Activated CD8-positive, alpha-beta T cell treated with anti-CD3 and anti-CD28 coated beads, Interleukin-2, amount 10 ng/mL, durations not matched to agents 7 days and 5 days (primary cell): Measurements from ENCODE around the gene WNT7A. TPM values are rescaled to one million over a fixed set of nuclear protein-coding genes. Genes with fewer than 3 reads are reported as not detected.
"Not testable (repeated sequence)": the region's sequence is repeated elsewhere in the genome, so short reads cannot be mapped to it uniquely, and the experiment has no call there.

Source experiments
- ATAC-seq: fragments of 150-1000 bp; cut with Tn5 transposase; one replicate; pipeline ENCODE4 v1.10.0; 2021; ENCODE audit warnings: moderate library complexity
- CTCF ChIA-PET: fragments of 350-600 bp; sonication (Branson Sonifier 250); formaldehyde crosslinking; loops from one replicate; lab custom pipeline; 2021; ENCODE audit warnings: antibody characterized with exemption; lab: Charles Lee
- POLR2A ChIA-PET: fragments of 350-600 bp; sonication (Branson Sonifier 250); formaldehyde crosslinking; loops from one replicate; lab custom pipeline; 2021; ENCODE audit warnings: antibody characterized with exemption; lab: Charles Lee
- DNase-seq: peaks from one replicate; pipeline ENCODE4 v3.0.0-alpha.2; 2020
- H3K27ac Mint-ChIP-seq: one replicate; pipeline ENCODE4 v1.8.0; 2021; ENCODE audit warnings: mild to moderate bottlenecking, mixed read lengths
- H3K27me3 Mint-ChIP-seq: one replicate; pipeline ENCODE4 v1.8.0; 2021; ENCODE audit warnings: low read depth, mixed read lengths
- H3K36me3 Mint-ChIP-seq: one replicate; pipeline ENCODE4 v1.8.0; 2021; ENCODE audit warnings: low read depth, mixed read lengths
- H3K4me1 Mint-ChIP-seq: one replicate; pipeline ENCODE4 v1.8.0; 2021; ENCODE audit warnings: low read depth, mixed read lengths
- H3K4me3 Mint-ChIP-seq: one replicate; pipeline ENCODE4 v1.8.0; 2021; ENCODE audit warnings: mild to moderate bottlenecking, mixed read lengths
- H3K9me3 Mint-ChIP-seq: one replicate; pipeline ENCODE4 v1.8.0; 2022; ENCODE audit warnings: mixed read lengths; ENCODE audit not compliant: insufficient read depth
- total RNA-seq, 2 experiments: library from RNA; stranded (reverse); gene quantifications; one replicate each; pipeline ENCODE4 v1.2.3, GENCODE V29; 2021

The WNT7A gene
- total RNA-seq, 2 experiments from 2014 or later, result not detected

- ATAC-seq (no peak), DNase-seq (no peak)
- Mint-ChIP-seq H3K4me1 (peaks cover 34% of the 10 kb centered on the region), H3K4me3 (no peak overlapping the region), H3K9me3 (no peaks in the 10 kb centered on the region), H3K27ac (no peak overlapping the region), H3K36me3 (peaks cover 2% of the 10 kb centered on the region), H3K27me3 (peaks cover 12% of the 10 kb centered on the region)
- ChIA-PET POLR2A (no interaction called here), CTCF (interaction anchor here (0.9 to 1.4 kb wide), 4 partner anchors 16 to 209 kb away, joined by 3 to 6 read pairs (median 3); partner anchors contain the start of gene WNT7A)
These were observed 15.8 kb downstream of the WNT7A start for GRCh38 chr3:13863965-13864595.

GRCh38 chr3:13863382-13863952 lies 16.4 kb downstream of the WNT7A start:
- Mint-ChIP-seq H3K27me3 (peaks cover 12% of the 10 kb centered on the region), H3K9me3 (no peaks in the 10 kb centered on the region), H3K27ac (no peak overlapping the region), H3K36me3 (peaks cover 2% of the 10 kb centered on the region), H3K4me3 (no peak overlapping the region), H3K4me1 (peaks cover 34% of the 10 kb centered on the region)
- no peak for DNase-seq
- ATAC-seq, result no peak
- ChIA-PET POLR2A (no interaction called here), CTCF (interaction anchor here (0.8 to 1.4 kb wide), 4 partner anchors 22 to 208 kb away, joined by 3 to 6 read pairs (median 3); no protein-coding TSS in a partner anchor)

GRCh38 chr3:13861461-13861860 lies 18.4 kb downstream of the WNT7A start:
- no peak overlapping the region for H3K27ac Mint-ChIP-seq
- H3K4me1 Mint-ChIP-seq, result peaks cover 16% of the 10 kb centered on the region
- no peaks in the 10 kb centered on the region for H3K36me3 Mint-ChIP-seq
- DNase-seq, result no peak
- no peaks in the 10 kb centered on the region for H3K9me3 Mint-ChIP-seq
- CTCF ChIA-PET, result no interaction called here
- H3K4me3 Mint-ChIP-seq, result no peak overlapping the region
- POLR2A ChIA-PET, result no interaction called here
- ATAC-seq, result no peak
- H3K27me3 Mint-ChIP-seq, result peaks cover 9% of the 10 kb centered on the region

GRCh38 chr3:13860001-13860400 lies 19.9 kb downstream of the WNT7A start:
- ChIA-PET POLR2A (no interaction called here), CTCF (interaction anchor here (1.0 kb wide), 1 partner anchor 25 kb away, joined by 4 read pairs; no protein-coding TSS in a partner anchor)
- no peak overlapping the region for H3K4me3 Mint-ChIP-seq
- DNase-seq (no peak), ATAC-seq (no peak)
- H3K27ac Mint-ChIP-seq, result no peak overlapping the region
- no peaks in the 10 kb centered on the region for H3K36me3 Mint-ChIP-seq
- H3K9me3 Mint-ChIP-seq, result no peaks in the 10 kb centered on the region
- H3K4me1 Mint-ChIP-seq, result peaks cover 1% of the 10 kb centered on the region
- H3K27me3 Mint-ChIP-seq, result peaks cover 9% of the 10 kb centered on the region

- peaks cover under 1% of the 10 kb centered on the region for H3K4me1 Mint-ChIP-seq
- ChIA-PET POLR2A (no interaction called here), CTCF (interaction anchor here (1.0 kb wide), 1 partner anchor 26 kb away, joined by 4 read pairs; no protein-coding TSS in a partner anchor)
These were observed 20.9 kb downstream of the WNT7A start for GRCh38 chr3:13858768-13859520.

GRCh38 chr3:13857702-13858380 lies 22.0 kb downstream of the WNT7A start:
- DNase-seq (no peak), ATAC-seq (no peak)
- Mint-ChIP-seq H3K4me1 (peaks cover 7% of the 10 kb centered on the region), H3K27ac (no peak overlapping the region), H3K4me3 (no peak overlapping the region), H3K27me3 (peaks cover 4% of the 10 kb centered on the region), H3K9me3 (no peaks in the 10 kb centered on the region), H3K36me3 (no peaks in the 10 kb centered on the region)
- CTCF ChIA-PET, result interaction anchor here (1.0 to 1.3 kb wide), 2 partner anchors 27 to 200 kb away, joined by 4 read pairs; no protein-coding TSS in a partner anchor
- POLR2A ChIA-PET, result no interaction called here

More at GRCh38 chr3:13858768-13859520, 20.9 kb downstream of the WNT7A start:
- ATAC-seq (no peak), DNase-seq (no peak)
- H3K4me3 Mint-ChIP-seq, result no peak overlapping the region
- peaks cover 4% of the 10 kb centered on the region for H3K27me3 Mint-ChIP-seq
- H3K27ac Mint-ChIP-seq, result no peak overlapping the region
- H3K9me3 Mint-ChIP-seq, result no peaks in the 10 kb centered on the region
- no peaks in the 10 kb centered on the region for H3K36me3 Mint-ChIP-seq

- H3K27me3 Mint-ChIP-seq, H3K27ac Mint-ChIP-seq, H3K36me3 Mint-ChIP-seq, H3K9me3 Mint-ChIP-seq, POLR2A ChIA-PET, H3K4me1 Mint-ChIP-seq, DNase-seq, ATAC-seq, H3K4me3 Mint-ChIP-seq: not testable (repeated sequence)
- CTCF ChIA-PET, result interaction anchor here (1.0 kb wide), 1 partner anchor 199 kb away, joined by 4 read pairs; no protein-coding TSS in a partner anchor
These were observed 23.2 kb downstream of the WNT7A start for GRCh38 chr3:13856628-13857027.

- H3K9me3 Mint-ChIP-seq, result no peaks in the 10 kb centered on the region
- ChIA-PET CTCF (no interaction called here), POLR2A (no interaction called here)
- H3K4me1 Mint-ChIP-seq, result peaks cover 10% of the 10 kb centered on the region
- no peak for DNase-seq
- H3K4me3 Mint-ChIP-seq, result no peak overlapping the region
- no peaks in the 10 kb centered on the region for H3K36me3 Mint-ChIP-seq
- H3K27ac Mint-ChIP-seq, result no peak overlapping the region
- no peaks in the 10 kb centered on the region for H3K27me3 Mint-ChIP-seq
- ATAC-seq, result no peak
These were observed 23.9 kb downstream of the WNT7A start for GRCh38 chr3:13856006-13856405.

GRCh38 chr3:13854492-13854891 lies 25.4 kb downstream of the WNT7A start:
- ChIA-PET POLR2A (no interaction called here), CTCF (interaction anchor here (0.6 to 1.1 kb wide), 2 partner anchors 16 to 26 kb away, joined by 3 read pairs; no protein-coding TSS in a partner anchor)
- Mint-ChIP-seq H3K4me1 (peaks cover 10% of the 10 kb centered on the region), H3K4me3 (no peak overlapping the region), H3K9me3 (no peaks in the 10 kb centered on the region), H3K36me3 (no peaks in the 10 kb centered on the region), H3K27me3 (no peaks in the 10 kb centered on the region), H3K27ac (no peak overlapping the region)
- no peak for ATAC-seq
- DNase-seq, result no peak

- ATAC-seq, result no peak
- ChIA-PET POLR2A (no interaction called here), CTCF (no interaction called here)
- Mint-ChIP-seq H3K27ac (no peak overlapping the region), H3K4me1 (peaks cover 10% of the 10 kb centered on the region), H3K9me3 (no peaks in the 10 kb centered on the region), H3K36me3 (no peaks in the 10 kb centered on the region), H3K27me3 (no peaks in the 10 kb centered on the region), H3K4me3 (no peak overlapping the region)
- no peak for DNase-seq
These were observed 25.9 kb downstream of the WNT7A start for GRCh38 chr3:13853978-13854296.

GRCh38 chr3:13853256-13853977 lies 26.5 kb downstream of the WNT7A start:
- ChIA-PET CTCF (no interaction called here), POLR2A (no interaction called here)
- H3K27me3 Mint-ChIP-seq, result peaks cover 2% of the 10 kb centered on the region
- no peak overlapping the region for H3K4me3 Mint-ChIP-seq
- H3K9me3 Mint-ChIP-seq, result no peaks in the 10 kb centered on the region
- no peaks in the 10 kb centered on the region for H3K36me3 Mint-ChIP-seq
- peaks cover 10% of the 10 kb centered on the region for H3K4me1 Mint-ChIP-seq
- no peak for DNase-seq
- peak overlapping the region; percentile 20 for H3K27ac Mint-ChIP-seq
- ATAC-seq, result no peak
